Measurements from ENCODE around the gene TUBB4B.

GRCh38 chr9:137278721-137279711 lies 37.9 kb downstream of the TUBB4B start:
- peak in 1 of 3 donors; percentile 23 for TF ChIP-seq POLR2AphosphoS5 (IDR thresholded peaks at IDR 0.05)
- TF ChIP-seq, protein P1, sequence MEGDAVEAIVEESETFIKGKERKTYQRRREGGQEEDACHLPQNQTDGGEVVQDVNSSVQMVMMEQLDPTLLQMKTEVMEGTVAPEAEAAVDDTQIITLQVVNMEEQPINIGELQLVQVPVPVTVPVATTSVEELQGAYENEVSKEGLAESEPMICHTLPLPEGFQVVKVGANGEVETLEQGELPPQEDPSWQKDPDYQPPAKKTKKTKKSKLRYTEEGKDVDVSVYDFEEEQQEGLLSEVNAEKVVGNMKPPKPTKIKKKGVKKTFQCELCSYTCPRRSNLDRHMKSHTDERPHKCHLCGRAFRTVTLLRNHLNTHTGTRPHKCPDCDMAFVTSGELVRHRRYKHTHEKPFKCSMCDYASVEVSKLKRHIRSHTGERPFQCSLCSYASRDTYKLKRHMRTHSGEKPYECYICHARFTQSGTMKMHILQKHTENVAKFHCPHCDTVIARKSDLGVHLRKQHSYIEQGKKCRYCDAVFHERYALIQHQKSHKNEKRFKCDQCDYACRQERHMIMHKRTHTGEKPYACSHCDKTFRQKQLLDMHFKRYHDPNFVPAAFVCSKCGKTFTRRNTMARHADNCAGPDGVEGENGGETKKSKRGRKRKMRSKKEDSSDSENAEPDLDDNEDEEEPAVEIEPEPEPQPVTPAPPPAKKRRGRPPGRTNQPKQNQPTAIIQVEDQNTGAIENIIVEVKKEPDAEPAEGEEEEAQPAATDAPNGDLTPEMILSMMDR (IDR thresholded peaks at IDR 0.05 in 8 of 11, conservative IDR thresholded peaks at IDR 0.05 in 3 of 11), result no peak
